ENCODE measurements around the gene COIL. TPM values are rescaled to one million over a fixed set of nuclear protein-coding genes. Genes with fewer than 3 reads are reported as not detected.

COIL gene
- total and polyA plus RNA-seq, 2 of the 13 experiments (the other 11 are each of a cell fraction or from before 2014, with no cell fraction given) = 8.1 to 29.4 TPM

GRCh38 chr17:56977673-56978395 is 17.0 kb upstream of the COIL start, which contains the start of gene SCPEP1 (continued):
- TF ChIP-seq ZNF747 (CRISPR knock-in tag; IDR thresholded peaks at IDR 0.05; ENCODE audit: borderline replicate concordance) (no peak), NKX3-1 (CRISPR knock-in tag; IDR thresholded peaks at IDR 0.05) (no peak), GZF1 (CRISPR knock-in tag; IDR thresholded peaks at IDR 0.05) (no peak), ZFP36L1 (CRISPR knock-in tag; IDR thresholded peaks at IDR 0.05) (no peak), ZNF746 (CRISPR knock-in tag; IDR thresholded peaks at IDR 0.05) (no peak), ZNF720 (CRISPR knock-in tag; IDR thresholded peaks at IDR 0.05) (no peak), MEF2D (CRISPR knock-in tag; IDR thresholded peaks at IDR 0.05) (no peak), ZBTB39 (CRISPR knock-in tag; IDR thresholded peaks at IDR 0.05) (no peak), PATZ1 (CRISPR knock-in tag; IDR thresholded peaks at IDR 0.05) (no peak), MYPOP (CRISPR knock-in tag; IDR thresholded peaks at IDR 0.05) (no peak), ZNF670 (CRISPR knock-in tag; IDR thresholded peaks at IDR 0.05; ENCODE audit: borderline replicate concordance) (no peak), ZNF207 (IDR thresholded peaks at IDR 0.05; ENCODE audit: borderline replicate concordance) (no peak), PHF21A (CRISPR knock-in tag; IDR thresholded peaks at IDR 0.05) (no peak), ZNF740 (CRISPR knock-in tag; IDR thresholded peaks at IDR 0.05) (no peak), KLF9 (CRISPR knock-in tag; IDR thresholded peaks at IDR 0.05; ENCODE audit: low read depth) (no peak), ZNF180 (CRISPR knock-in tag; IDR thresholded peaks at IDR 0.05; ENCODE audit: borderline replicate concordance, low read depth) (no peak), ARID4A (CRISPR knock-in tag; IDR thresholded peaks at IDR 0.05; ENCODE audit: borderline replicate concordance) (peak; percentile 52; the same call in 1 of the 2 replicates), GMEB2 (CRISPR knock-in tag; IDR thresholded peaks at IDR 0.05; ENCODE audit: low read depth) (no peak)
